ENCODE data around the gene CLINT1. TPM values are rescaled to one million over a fixed set of nuclear protein-coding genes. Genes with fewer than 3 reads are reported as not detected.

The CLINT1 gene
- total RNA-seq, 1 experiment from 2014 or later, result 69.2 TPM

DNA sequence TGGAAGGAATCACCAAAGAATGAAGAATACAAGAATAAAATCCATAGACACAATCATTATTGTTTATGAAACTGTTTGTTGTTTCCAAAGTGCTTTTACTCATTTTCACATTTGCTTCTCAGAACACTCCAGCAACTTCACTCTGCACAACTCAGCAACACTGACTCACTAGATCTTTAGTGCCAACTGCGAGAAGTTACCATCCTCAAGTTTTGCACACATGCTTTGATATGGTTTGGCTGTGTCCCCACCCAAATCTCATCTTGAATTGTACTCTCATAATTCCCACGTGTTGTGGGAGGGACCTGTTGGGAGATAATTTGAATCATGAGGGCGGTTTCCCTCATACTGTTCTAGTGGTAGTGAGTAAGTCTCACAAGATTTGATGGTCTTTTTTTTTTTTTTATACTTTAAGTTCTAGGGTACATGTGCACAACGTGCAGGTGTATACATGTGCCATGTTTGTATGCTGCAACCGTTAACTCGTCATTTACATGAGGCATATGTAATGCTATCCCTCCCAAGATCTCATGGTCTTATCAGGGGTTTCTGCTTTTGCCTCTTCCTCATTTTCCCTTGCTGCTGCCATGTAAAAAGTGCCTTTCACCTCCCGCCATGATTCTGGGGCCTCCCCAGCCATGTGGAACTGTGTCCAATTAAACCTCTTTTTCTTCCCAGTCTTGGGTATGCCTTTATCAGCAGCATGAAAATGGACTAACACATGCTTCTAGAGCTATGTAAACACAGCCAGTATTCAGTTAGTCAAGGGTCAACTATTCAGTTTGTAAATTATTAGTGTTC, 36.9 kb downstream of the CLINT1 start:
- no peak for TF ChIP-seq SIN3A (IDR thresholded peaks at IDR 0.05; ENCODE audit: low read depth)
- no peak for TF ChIP-seq CEBPB (IDR thresholded peaks at IDR 0.05; ENCODE audit: low read depth)
- TF ChIP-seq YY1 (IDR thresholded peaks at IDR 0.05; ENCODE audit: extremely low read depth, insufficient replicate concordance, low read depth, low read length), result no peak
- TF ChIP-seq JUND (IDR thresholded peaks at IDR 0.05), result no peak
- TF ChIP-seq POLR2AphosphoS5 (IDR thresholded peaks at IDR 0.05; ENCODE audit: low read depth, low read length), result no peak
- TF ChIP-seq ELF1 (IDR thresholded peaks at IDR 0.05; ENCODE audit: borderline replicate concordance, low read depth), result no peak
- no peak for TF ChIP-seq ZNF274 (IDR thresholded peaks at IDR 0.05; ENCODE audit: low read depth, low read length)
- TF ChIP-seq, protein P1, sequence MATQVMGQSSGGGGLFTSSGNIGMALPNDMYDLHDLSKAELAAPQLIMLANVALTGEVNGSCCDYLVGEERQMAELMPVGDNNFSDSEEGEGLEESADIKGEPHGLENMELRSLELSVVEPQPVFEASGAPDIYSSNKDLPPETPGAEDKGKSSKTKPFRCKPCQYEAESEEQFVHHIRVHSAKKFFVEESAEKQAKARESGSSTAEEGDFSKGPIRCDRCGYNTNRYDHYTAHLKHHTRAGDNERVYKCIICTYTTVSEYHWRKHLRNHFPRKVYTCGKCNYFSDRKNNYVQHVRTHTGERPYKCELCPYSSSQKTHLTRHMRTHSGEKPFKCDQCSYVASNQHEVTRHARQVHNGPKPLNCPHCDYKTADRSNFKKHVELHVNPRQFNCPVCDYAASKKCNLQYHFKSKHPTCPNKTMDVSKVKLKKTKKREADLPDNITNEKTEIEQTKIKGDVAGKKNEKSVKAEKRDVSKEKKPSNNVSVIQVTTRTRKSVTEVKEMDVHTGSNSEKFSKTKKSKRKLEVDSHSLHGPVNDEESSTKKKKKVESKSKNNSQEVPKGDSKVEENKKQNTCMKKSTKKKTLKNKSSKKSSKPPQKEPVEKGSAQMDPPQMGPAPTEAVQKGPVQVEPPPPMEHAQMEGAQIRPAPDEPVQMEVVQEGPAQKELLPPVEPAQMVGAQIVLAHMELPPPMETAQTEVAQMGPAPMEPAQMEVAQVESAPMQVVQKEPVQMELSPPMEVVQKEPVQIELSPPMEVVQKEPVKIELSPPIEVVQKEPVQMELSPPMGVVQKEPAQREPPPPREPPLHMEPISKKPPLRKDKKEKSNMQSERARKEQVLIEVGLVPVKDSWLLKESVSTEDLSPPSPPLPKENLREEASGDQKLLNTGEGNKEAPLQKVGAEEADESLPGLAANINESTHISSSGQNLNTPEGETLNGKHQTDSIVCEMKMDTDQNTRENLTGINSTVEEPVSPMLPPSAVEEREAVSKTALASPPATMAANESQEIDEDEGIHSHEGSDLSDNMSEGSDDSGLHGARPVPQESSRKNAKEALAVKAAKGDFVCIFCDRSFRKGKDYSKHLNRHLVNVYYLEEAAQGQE (IDR thresholded peaks at IDR 0.05; ENCODE audit: low read depth), result no peak
- no peak for TF ChIP-seq FOSL1 (IDR thresholded peaks at IDR 0.05; ENCODE audit: low read depth)
- H3K4me2 ChIP-seq (ENCODE audit: low read length), result no peak overlapping the region
- peaks cover 2 to 4% of the 10 kb centered on the region in 2 experiments; a peak in 1 of 4 replicates for H3K4me1 ChIP-seq (ENCODE audit: control insufficient read depth in 1 of 2, insufficient read depth in 2 of 2, low read length in 2 of 2)
- RAD21 ChIA-PET (ENCODE audit: low non-redundant PET in 1 of 2, low total read pairs in 2 of 2, uncharacterized antibody in 2 of 2, unreplicated experiment in 2 of 2), result no interaction called here
- ATAC-seq (no peak), DNase-seq (ENCODE audit: low read depth, low spot score) (no peak)
- no TSS peak for BruUV-seq (replicated peaks)
- no peaks in the 10 kb centered on the region for H3K36me3 ChIP-seq (ENCODE audit: control insufficient read depth in 1 of 2, insufficient read depth in 2 of 2, low read length in 2 of 2)
- no peaks in the 10 kb centered on the region for H3K9me2 ChIP-seq (ENCODE audit: insufficient read depth)
- no peaks in the 10 kb centered on the region for H3K27me3 ChIP-seq (ENCODE audit: insufficient read depth, low read length)
- peaks cover 100% of the 10 kb centered on the region for H3K79me2 ChIP-seq (ENCODE audit: insufficient read depth, low read length)
- no peak overlapping the region for H3K27ac ChIP-seq (ENCODE audit: low read depth, low read length)
- H3K9me3 ChIP-seq (ENCODE audit: control insufficient read depth in 1 of 2, insufficient read depth in 1 of 2, low read depth in 1 of 2, low read length in 2 of 2), result no peaks in the 10 kb centered on the region
- CTCF ChIA-PET, result no interaction called here
- POLR2A ChIA-PET, result no interaction called here
- H2AFZ ChIP-seq (ENCODE audit: low read depth, low read length, poor library complexity, severe bottlenecking), result no peak overlapping the region
- H3K9ac ChIP-seq (ENCODE audit: low read length), result no peak overlapping the region
- intact Hi-C loops (cut with micrococcal nuclease), result loop anchor here (5.0 to 10.0 kb wide), 2 partner anchors 125 to 253 kb away; no protein-coding TSS in a partner anchor
- peaks cover 41% of the 10 kb centered on the region; the same call in 1 of the 2 replicates for H4K20me1 ChIP-seq (ENCODE audit: insufficient read depth)
- H3K4me3 ChIP-seq (replicated peaks in 1 of 2; ENCODE audit: low read depth in 1 of 2, low read length in 2 of 2), result no peak overlapping the region

Measured in HCT116 (cell line).